Keratinocyte (primary cell): ENCODE data around the gene ARSI.

Source experiments
- CTCF ChIP-seq, 3 experiments: IDR thresholded peaks in 1 of 3; conservative IDR thresholded peaks in 1 of 3; optimal IDR thresholded peaks in 1 of 3; 2 replicates in 2 of 3; 3 replicates in 1 of 3; pipeline versions ENCODE3 to v1.5.1; 2011; ENCODE audit warnings: low read length in 3 of 3, mild to moderate bottlenecking in 3 of 3, moderate library complexity in 2 of 3, control low read depth in 1 of 3, inconsistent platforms in 1 of 3; ENCODE audit not compliant: insufficient read depth in 2 of 3; ENCODE audit errors: extremely low read depth in 1 of 3
- EZH2 ChIP-seq: IDR thresholded peaks from one replicate; pipeline ENCODE4 v1.6.1; 2012; ENCODE audit warnings: inconsistent platforms, mild to moderate bottlenecking, low read length, moderate library complexity

- TF ChIP-seq CTCF (optimal IDR thresholded peaks at IDR 0.05 in 1 of 3, IDR thresholded peaks at IDR 0.05 in 1 of 3, conservative IDR thresholded peaks at IDR 0.05 in 1 of 3; ENCODE audit: extremely low read depth in 1 of 3, insufficient read depth in 2 of 3, low read length in 3 of 3) (no peak), EZH2 (no peak)
Measured at GRCh38 chr5:150251504-150251903, 51.2 kb downstream of the ARSI start.
